ENCODE data around the gene CLIC5.

Gene CLIC5

GRCh38 chr6:45984788-45985425 is 30.8 kb downstream of the CLIC5 start:
- H3K27me3 ChIP-seq (ENCODE audit: insufficient read depth, low read length, poor library complexity), result no peaks in the 10 kb centered on the region
- H3K9ac ChIP-seq (ENCODE audit: low read length), result no peak overlapping the region
- H2AK5ac ChIP-seq (ENCODE audit: low read length), result no peak overlapping the region
- H3K79me1 ChIP-seq (ENCODE audit: low read length), result no peaks in the 10 kb centered on the region
- no peak overlapping the region for H2BK120ac ChIP-seq (ENCODE audit: low read depth, low read length)
- no peak overlapping the region for H2BK5ac ChIP-seq (ENCODE audit: low read length)
- no peak overlapping the region for H3K27ac ChIP-seq (ENCODE audit: low read depth, low read length)
- no peak overlapping the region for H3K4ac ChIP-seq (ENCODE audit: low read depth, low read length)
- WGBS (ENCODE audit: extremely low coverage, insufficient coverage, low lambda C conversion rate), result no CpG with 5 or more reads among the region's 5 CpGs
- DNase-seq, result no peak
- no peak overlapping the region for H3K56ac ChIP-seq (ENCODE audit: low read length)
- no peak overlapping the region for H3K18ac ChIP-seq (ENCODE audit: low read length)
- no peaks in the 10 kb centered on the region for H3K4me1 ChIP-seq (ENCODE audit: control insufficient read depth, low read depth, low read length)
- H3K4me3 ChIP-seq (ENCODE audit: low read length), result no peak overlapping the region
- H3K4me2 ChIP-seq (ENCODE audit: low read length), result no peak overlapping the region
- H2BK15ac ChIP-seq (replicated peaks; ENCODE audit: low read depth), result no peak overlapping the region
- no peak overlapping the region for H4K8ac ChIP-seq (ENCODE audit: low read depth, low read length)
- no peak overlapping the region for H3K23ac ChIP-seq (ENCODE audit: low read length)
- H3K36me3 ChIP-seq (ENCODE audit: control insufficient read depth, insufficient read depth, low read length), result no peaks in the 10 kb centered on the region
- H4K5ac ChIP-seq (ENCODE audit: low read length), result no peak overlapping the region
- no peaks in the 10 kb centered on the region for H3K79me2 ChIP-seq (ENCODE audit: control insufficient read depth, insufficient read depth, low read length)

GRCh38 chr6:45984347-45984746 is 31.3 kb downstream of the CLIC5 start:
- Histone ChIP-seq H3K18ac (ENCODE audit: low read length) (no peak overlapping the region), H2BK120ac (ENCODE audit: low read depth, low read length) (no peak overlapping the region), H3K79me2 (ENCODE audit: control insufficient read depth, insufficient read depth, low read length) (no peaks in the 10 kb centered on the region), H2BK15ac (replicated peaks; ENCODE audit: low read depth) (no peak overlapping the region), H3K4me2 (ENCODE audit: low read length) (no peak overlapping the region), H4K5ac (ENCODE audit: low read length) (no peak overlapping the region), H3K23ac (ENCODE audit: low read length) (no peak overlapping the region), H3K4me3 (ENCODE audit: low read length) (no peak overlapping the region), H3K27me3 (ENCODE audit: insufficient read depth, low read length, poor library complexity) (no peaks in the 10 kb centered on the region), H3K27ac (ENCODE audit: low read depth, low read length) (no peak overlapping the region), H3K79me1 (ENCODE audit: low read length) (no peaks in the 10 kb centered on the region), H2AK5ac (ENCODE audit: low read length) (no peak overlapping the region), H2BK5ac (ENCODE audit: low read length) (no peak overlapping the region), H3K4ac (ENCODE audit: low read depth, low read length) (no peak overlapping the region), H3K4me1 (ENCODE audit: control insufficient read depth, low read depth, low read length) (no peaks in the 10 kb centered on the region), H3K9ac (ENCODE audit: low read length) (no peak overlapping the region), H3K56ac (ENCODE audit: low read length) (no peak overlapping the region), H3K36me3 (ENCODE audit: control insufficient read depth, insufficient read depth, low read length) (no peaks in the 10 kb centered on the region), H4K8ac (ENCODE audit: low read depth, low read length) (no peak overlapping the region)
- DNase-seq, result no peak
- no CpG with 5 or more reads among the region's 7 CpGs for WGBS (ENCODE audit: extremely low coverage, insufficient coverage, low lambda C conversion rate)

- H3K4me1 ChIP-seq (ENCODE audit: control insufficient read depth, low read depth, low read length), result no peaks in the 10 kb centered on the region
- H2BK120ac ChIP-seq (ENCODE audit: low read depth, low read length), result no peak overlapping the region
- no peaks in the 10 kb centered on the region for H3K27me3 ChIP-seq (ENCODE audit: insufficient read depth, low read length, poor library complexity)
- no peak overlapping the region for H3K9ac ChIP-seq (ENCODE audit: low read length)
- no peak overlapping the region for H2AK5ac ChIP-seq (ENCODE audit: low read length)
- no CpG with 5 or more reads among the region's 1 CpG for WGBS (ENCODE audit: extremely low coverage, insufficient coverage, low lambda C conversion rate)
- no peak overlapping the region for H4K8ac ChIP-seq (ENCODE audit: low read depth, low read length)
- no peak overlapping the region for H3K27ac ChIP-seq (ENCODE audit: low read depth, low read length)
- no peak overlapping the region for H3K23ac ChIP-seq (ENCODE audit: low read length)
- H4K5ac ChIP-seq (ENCODE audit: low read length), result no peak overlapping the region
- no peak for DNase-seq
- no peak overlapping the region for H3K18ac ChIP-seq (ENCODE audit: low read length)
- no peaks in the 10 kb centered on the region for H3K79me1 ChIP-seq (ENCODE audit: low read length)
- H3K4me2 ChIP-seq (ENCODE audit: low read length), result no peak overlapping the region
- H3K4me3 ChIP-seq (ENCODE audit: low read length), result no peak overlapping the region
- no peaks in the 10 kb centered on the region for H3K36me3 ChIP-seq (ENCODE audit: control insufficient read depth, insufficient read depth, low read length)
- H3K79me2 ChIP-seq (ENCODE audit: control insufficient read depth, insufficient read depth, low read length), result no peaks in the 10 kb centered on the region
- no peak overlapping the region for H2BK15ac ChIP-seq (replicated peaks; ENCODE audit: low read depth)
- no peak overlapping the region for H3K4ac ChIP-seq (ENCODE audit: low read depth, low read length)
- H3K56ac ChIP-seq (ENCODE audit: low read length), result no peak overlapping the region
- H2BK5ac ChIP-seq (ENCODE audit: low read length), result no peak overlapping the region
Observed at GRCh38 chr6:45983062-45983461, 32.6 kb downstream of the CLIC5 start.

GRCh38 chr6:45982280-45983036 is 33.2 kb downstream of the CLIC5 start:
- H3K36me3 ChIP-seq (ENCODE audit: control insufficient read depth, insufficient read depth, low read length), result no peaks in the 10 kb centered on the region
- H2BK15ac ChIP-seq (replicated peaks; ENCODE audit: low read depth), result no peak overlapping the region
- H3K4me2 ChIP-seq (ENCODE audit: low read length), result no peak overlapping the region
- H2BK120ac ChIP-seq (ENCODE audit: low read depth, low read length), result no peak overlapping the region
- no peak overlapping the region for H3K56ac ChIP-seq (ENCODE audit: low read length)
- WGBS (ENCODE audit: extremely low coverage, insufficient coverage, low lambda C conversion rate), result no CpG with 5 or more reads among the region's 9 CpGs
- no peak overlapping the region for H2AK5ac ChIP-seq (ENCODE audit: low read length)
- no peaks in the 10 kb centered on the region for H3K79me1 ChIP-seq (ENCODE audit: low read length)
- H4K5ac ChIP-seq (ENCODE audit: low read length), result no peak overlapping the region
- H3K4me3 ChIP-seq (ENCODE audit: low read length), result no peak overlapping the region
- no peaks in the 10 kb centered on the region for H3K27me3 ChIP-seq (ENCODE audit: insufficient read depth, low read length, poor library complexity)
- H3K4ac ChIP-seq (ENCODE audit: low read depth, low read length), result no peak overlapping the region
- no peak overlapping the region for H3K23ac ChIP-seq (ENCODE audit: low read length)
- no peaks in the 10 kb centered on the region for H3K79me2 ChIP-seq (ENCODE audit: control insufficient read depth, insufficient read depth, low read length)
- H3K9ac ChIP-seq (ENCODE audit: low read length), result no peak overlapping the region
- H2BK5ac ChIP-seq (ENCODE audit: low read length), result no peak overlapping the region
- no peak overlapping the region for H4K8ac ChIP-seq (ENCODE audit: low read depth, low read length)
- H3K27ac ChIP-seq (ENCODE audit: low read depth, low read length), result no peak overlapping the region
- no peak overlapping the region for H3K18ac ChIP-seq (ENCODE audit: low read length)
- DNase-seq, result no peak
- no peaks in the 10 kb centered on the region for H3K4me1 ChIP-seq (ENCODE audit: control insufficient read depth, low read depth, low read length)

GRCh38 chr6:45981046-45981445 is 34.6 kb downstream of the CLIC5 start:
- no peak overlapping the region for H3K4me3 ChIP-seq (ENCODE audit: low read length)
- H3K36me3 ChIP-seq (ENCODE audit: control insufficient read depth, insufficient read depth, low read length), result no peaks in the 10 kb centered on the region
- no peak overlapping the region for H3K56ac ChIP-seq (ENCODE audit: low read length)
- no peak overlapping the region for H3K9ac ChIP-seq (ENCODE audit: low read length)
- no peak overlapping the region for H2BK5ac ChIP-seq (ENCODE audit: low read length)
- H3K18ac ChIP-seq (ENCODE audit: low read length), result no peak overlapping the region
- H4K5ac ChIP-seq (ENCODE audit: low read length), result no peak overlapping the region
- no peak overlapping the region for H3K23ac ChIP-seq (ENCODE audit: low read length)
- no peaks in the 10 kb centered on the region for H3K79me2 ChIP-seq (ENCODE audit: control insufficient read depth, insufficient read depth, low read length)
- no peak overlapping the region for H3K27ac ChIP-seq (ENCODE audit: low read depth, low read length)
- no peak overlapping the region for H2BK120ac ChIP-seq (ENCODE audit: low read depth, low read length)
- no peaks in the 10 kb centered on the region for H3K4me1 ChIP-seq (ENCODE audit: control insufficient read depth, low read depth, low read length)
- no peaks in the 10 kb centered on the region for H3K27me3 ChIP-seq (ENCODE audit: insufficient read depth, low read length, poor library complexity)
- H3K4ac ChIP-seq (ENCODE audit: low read depth, low read length), result no peak overlapping the region
- H2BK15ac ChIP-seq (replicated peaks; ENCODE audit: low read depth), result no peak overlapping the region
- H2AK5ac ChIP-seq (ENCODE audit: low read length), result no peak overlapping the region
- no peaks in the 10 kb centered on the region for H3K79me1 ChIP-seq (ENCODE audit: low read length)
- no peak overlapping the region for H3K4me2 ChIP-seq (ENCODE audit: low read length)
- DNase-seq, result no peak
- no peak overlapping the region for H4K8ac ChIP-seq (ENCODE audit: low read depth, low read length)
- WGBS (ENCODE audit: extremely low coverage, insufficient coverage, low lambda C conversion rate), result no CpG with 5 or more reads among the region's 3 CpGs

Data from mesendoderm (in vitro differentiated cells).